Osteocyte (in vitro differentiated cells): ENCODE data around the gene F11R. TPM values are rescaled to one million over a fixed set of nuclear protein-coding genes. Genes with fewer than 3 reads are reported as not detected.

Experiments used
- DNase-seq: peaks from one replicate; pipeline ENCODE4 v3.0.0; 2021; ENCODE audit warnings: mixed read lengths; ENCODE audit not compliant: unreplicated experiment; ENCODE audit errors: extremely low spot score
- H3K27ac Mint-ChIP-seq: one replicate; pipeline ENCODE4 v1.8.0; 2021; ENCODE audit warnings: mild to moderate bottlenecking, mixed read lengths; ENCODE audit not compliant: unreplicated experiment
- H3K27me3 Mint-ChIP-seq: one replicate; pipeline ENCODE4 v1.8.0; 2021; ENCODE audit warnings: mixed read lengths; ENCODE audit not compliant: unreplicated experiment
- H3K36me3 Mint-ChIP-seq: one replicate; pipeline ENCODE4 v1.8.0; 2021; ENCODE audit warnings: mixed read lengths; ENCODE audit not compliant: unreplicated experiment
- H3K4me1 Mint-ChIP-seq: one replicate; pipeline ENCODE4 v1.8.0; 2021; ENCODE audit warnings: mixed read lengths; ENCODE audit not compliant: unreplicated experiment
- H3K4me3 Mint-ChIP-seq: one replicate; pipeline ENCODE4 v1.8.0; 2021; ENCODE audit warnings: mild to moderate bottlenecking, moderate library complexity, mixed read lengths; ENCODE audit not compliant: unreplicated experiment
- H3K9me3 Mint-ChIP-seq: one replicate; pipeline ENCODE4 v1.8.0; 2021; ENCODE audit warnings: mixed read lengths; ENCODE audit not compliant: unreplicated experiment
- long read RNA-seq: library from polyadenylated mRNA; unstranded; transcript quantifications from one replicate; pipeline ENCODE4 v2.0.0, GENCODE V29; 2021
- total RNA-seq: library from RNA; stranded (reverse); gene quantifications from 2 replicates; pipeline ENCODE4 v1.2.1, GENCODE V29; 2021
- TF ChIP-seq, protein P1 (sequence below): fragments of 200-600 bp; sonication (generic); IDR thresholded peaks from 2 replicates; pipeline ENCODE4 v1.5.0; 2021; ENCODE audit warnings: antibody characterized with exemption, mild to moderate bottlenecking, moderate library complexity

Gene F11R
- total RNA-seq: 1.4 and 1.5 TPM in 2 replicates
- long read RNA-seq: 0 reads

DNA sequence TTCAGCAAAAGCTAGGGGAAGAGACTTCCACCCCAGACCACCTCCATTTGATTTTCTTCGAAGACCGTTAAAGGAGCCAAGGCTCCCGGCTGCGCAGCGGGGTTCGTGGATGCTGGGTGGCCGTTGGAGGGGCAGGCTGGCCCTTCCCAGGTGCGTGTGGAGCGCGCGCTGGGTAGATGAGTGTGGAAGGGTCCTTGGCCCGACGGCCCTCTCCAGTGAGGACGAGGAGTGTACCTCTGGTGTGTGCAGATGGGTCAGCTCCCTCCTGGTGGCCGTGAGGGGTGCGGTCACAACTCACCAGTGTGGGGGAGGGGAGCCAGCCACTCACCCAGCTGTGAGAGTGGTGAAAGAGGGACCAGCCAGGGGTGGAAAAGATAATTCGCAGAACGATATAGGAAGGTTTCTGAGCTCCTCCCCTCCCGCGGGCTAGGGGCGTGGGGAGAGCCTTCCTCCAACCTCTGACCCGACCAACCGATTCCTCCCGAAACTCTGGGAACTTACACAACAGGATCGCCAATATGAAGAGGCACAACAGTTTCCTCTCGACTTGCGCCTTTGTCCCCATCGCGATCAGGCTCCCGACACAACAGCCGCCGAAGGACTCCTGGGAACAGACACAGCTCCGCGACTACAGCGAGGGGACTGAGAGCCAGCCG, at the start of gene F11R:
F11R (minus strand) TSS at position 644 of the 656 bp plus-strand sequence; CDS start at position 565, 79 bp downstream.
- Mint-ChIP-seq H3K27me3 (peaks cover 49% of the 10 kb centered on the region), H3K4me1 (peaks cover 20% of the 10 kb centered on the region), H3K9me3 (no peaks in the 10 kb centered on the region), H3K27ac (peak within 1 kb of the TSS; percentile 17), H3K36me3 (no peaks in the 10 kb centered on the region), H3K4me3 (peak within 1 kb of the TSS; percentile 81)
- TF ChIP-seq, protein P1, sequence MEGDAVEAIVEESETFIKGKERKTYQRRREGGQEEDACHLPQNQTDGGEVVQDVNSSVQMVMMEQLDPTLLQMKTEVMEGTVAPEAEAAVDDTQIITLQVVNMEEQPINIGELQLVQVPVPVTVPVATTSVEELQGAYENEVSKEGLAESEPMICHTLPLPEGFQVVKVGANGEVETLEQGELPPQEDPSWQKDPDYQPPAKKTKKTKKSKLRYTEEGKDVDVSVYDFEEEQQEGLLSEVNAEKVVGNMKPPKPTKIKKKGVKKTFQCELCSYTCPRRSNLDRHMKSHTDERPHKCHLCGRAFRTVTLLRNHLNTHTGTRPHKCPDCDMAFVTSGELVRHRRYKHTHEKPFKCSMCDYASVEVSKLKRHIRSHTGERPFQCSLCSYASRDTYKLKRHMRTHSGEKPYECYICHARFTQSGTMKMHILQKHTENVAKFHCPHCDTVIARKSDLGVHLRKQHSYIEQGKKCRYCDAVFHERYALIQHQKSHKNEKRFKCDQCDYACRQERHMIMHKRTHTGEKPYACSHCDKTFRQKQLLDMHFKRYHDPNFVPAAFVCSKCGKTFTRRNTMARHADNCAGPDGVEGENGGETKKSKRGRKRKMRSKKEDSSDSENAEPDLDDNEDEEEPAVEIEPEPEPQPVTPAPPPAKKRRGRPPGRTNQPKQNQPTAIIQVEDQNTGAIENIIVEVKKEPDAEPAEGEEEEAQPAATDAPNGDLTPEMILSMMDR: peak; percentile 12
- no peak for DNase-seq

DNA sequence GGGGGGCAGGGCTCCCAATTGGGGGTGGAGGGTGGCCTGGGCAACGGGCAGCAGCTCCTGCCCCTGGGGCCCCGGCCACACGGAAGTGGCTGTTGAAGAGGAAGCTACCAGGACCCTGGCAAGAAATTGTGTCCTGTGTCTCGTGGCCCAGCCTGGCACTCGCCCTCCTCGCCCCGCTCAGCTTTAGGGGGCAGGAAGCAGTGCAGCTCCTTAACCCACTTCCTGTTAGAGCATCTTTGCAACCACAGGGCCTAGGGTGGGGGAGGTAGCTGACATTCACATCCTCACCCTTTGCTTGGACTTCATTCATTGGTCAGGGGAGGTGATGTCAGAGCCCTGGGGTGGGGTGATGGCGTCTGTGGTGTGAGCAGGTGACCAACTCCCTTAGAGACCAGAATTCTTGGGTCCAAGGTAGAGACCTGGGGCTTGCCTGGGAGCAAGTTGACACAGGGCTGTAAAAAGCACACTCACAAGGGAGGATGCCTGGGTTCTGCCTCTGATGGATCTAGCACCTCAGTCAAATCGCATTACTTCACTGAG, 48.8 kb upstream of the F11R start, which contains the start of gene ARHGAP30:
ARHGAP30 (minus strand) TSS at position 161 of the 540 bp plus-strand sequence. CDS start 267 bp downstream, outside the sequence.
- H3K27ac Mint-ChIP-seq: no peak within 1 kb of the TSS
- H3K4me1 Mint-ChIP-seq: no peaks in the 10 kb centered on the region
- no peak for DNase-seq
- peaks cover 7% of the 10 kb centered on the region for H3K27me3 Mint-ChIP-seq
- H3K36me3 Mint-ChIP-seq: no peaks in the 10 kb centered on the region
- TF ChIP-seq, protein P1: no peak
- H3K9me3 Mint-ChIP-seq: no peaks in the 10 kb centered on the region
- no peak within 1 kb of the TSS for H3K4me3 Mint-ChIP-seq

DNA sequence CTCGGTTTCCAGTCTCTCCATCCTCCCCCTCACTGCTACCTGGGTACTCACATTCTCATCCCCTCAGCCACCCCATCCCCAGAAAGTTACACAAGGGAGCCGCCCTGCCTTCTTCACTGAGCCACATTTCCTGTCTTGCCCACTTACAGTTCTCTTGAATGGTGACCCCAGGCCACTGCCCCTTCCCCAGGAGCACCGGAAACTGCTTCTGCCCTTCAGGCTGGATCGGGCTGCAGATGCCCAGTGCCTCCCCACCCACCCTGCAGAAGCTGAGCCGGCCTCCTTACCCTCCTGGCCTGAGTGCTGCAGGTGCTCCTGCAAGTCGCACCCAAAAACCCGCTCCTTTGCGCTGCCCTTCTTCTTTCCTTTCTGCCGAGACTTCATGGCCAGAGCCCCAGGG, 48.3 kb upstream of the F11R start:
- no peak for DNase-seq
- TF ChIP-seq, protein P1: no peak
- Mint-ChIP-seq H3K36me3 (no peaks in the 10 kb centered on the region), H3K27me3 (peaks cover 12% of the 10 kb centered on the region), H3K4me3 (no peak overlapping the region), H3K4me1 (no peaks in the 10 kb centered on the region), H3K27ac (no peak overlapping the region), H3K9me3 (no peaks in the 10 kb centered on the region)

DNA sequence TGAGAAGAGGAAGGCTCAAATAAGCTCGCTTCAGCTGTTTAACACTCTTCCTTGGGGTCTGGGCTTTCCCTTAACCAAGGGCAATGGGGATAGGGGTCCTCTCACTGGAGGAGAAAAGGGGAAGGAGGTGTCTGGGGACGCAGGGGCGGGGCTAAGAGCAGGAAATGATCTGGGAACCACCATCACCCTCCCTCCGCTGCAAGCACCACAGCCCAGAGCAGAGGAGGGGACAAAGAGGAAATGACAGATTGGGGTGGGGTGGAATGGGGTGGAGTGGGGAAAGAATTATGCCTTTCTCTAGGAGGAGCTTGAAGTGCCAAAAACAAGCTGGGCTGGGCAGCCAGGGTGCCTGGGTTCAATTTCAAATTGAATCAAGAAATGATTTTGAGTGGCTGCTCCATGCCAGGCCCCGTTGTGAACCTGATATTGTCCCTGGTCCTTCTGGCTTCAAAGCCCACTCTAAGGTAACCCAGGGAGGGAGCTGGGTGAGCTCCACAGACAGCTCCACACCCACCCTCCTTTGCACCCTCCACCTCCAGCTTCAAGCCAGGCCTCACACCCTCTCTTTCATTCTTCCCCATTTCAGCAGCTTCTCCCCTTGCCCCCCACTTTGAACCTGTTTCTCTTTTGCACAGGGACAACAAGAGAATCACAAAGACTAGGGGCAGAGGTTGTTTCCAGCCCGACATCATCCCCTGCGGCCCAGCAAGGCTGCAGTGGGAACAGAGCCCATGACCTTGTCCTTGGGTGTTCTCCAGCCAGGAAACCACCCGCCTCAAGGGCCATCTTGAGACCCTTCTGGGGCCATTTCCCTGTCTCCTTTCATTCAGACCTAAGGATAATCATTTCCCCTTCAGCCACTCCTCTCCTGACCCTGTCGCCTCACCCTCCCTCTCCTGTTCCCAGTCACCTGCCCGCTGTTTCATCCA, 47.6 kb upstream of the F11R start:
- peaks cover 19% of the 10 kb centered on the region for H3K27me3 Mint-ChIP-seq
- H3K27ac Mint-ChIP-seq: no peak overlapping the region
- TF ChIP-seq, protein P1: no peak
- no peak overlapping the region for H3K4me3 Mint-ChIP-seq
- H3K36me3 Mint-ChIP-seq: no peaks in the 10 kb centered on the region
- DNase-seq: no peak
- H3K9me3 Mint-ChIP-seq: no peaks in the 10 kb centered on the region
- no peaks in the 10 kb centered on the region for H3K4me1 Mint-ChIP-seq
